ENCODE data around the gene PPP3CA. TPM values are rescaled to one million over a fixed set of nuclear protein-coding genes. Genes with fewer than 3 reads are reported as not detected.

Gene PPP3CA
- total RNA-seq, 1 donor from 2014 or later: 78.8 TPM

DNA sequence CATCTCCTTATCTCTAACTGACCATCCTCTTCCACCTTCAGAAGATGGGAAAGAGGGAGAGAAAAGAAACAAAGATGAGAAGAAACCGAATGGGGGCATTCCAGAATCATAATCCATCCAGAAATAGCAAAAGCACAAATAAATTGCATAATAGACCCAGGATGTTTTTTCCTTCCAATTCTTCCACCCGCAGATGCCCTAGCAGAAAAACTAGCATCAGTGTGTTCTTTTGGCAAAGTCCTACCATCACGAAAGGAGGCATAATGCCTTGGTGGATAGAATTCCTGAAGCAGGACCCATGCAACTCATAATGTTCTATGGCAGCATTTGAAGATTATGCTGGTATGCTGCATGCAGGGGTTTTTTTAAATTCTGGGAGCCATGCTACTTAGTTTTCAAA, 279.2 kb downstream of the PPP3CA start:
- ATAC-seq (ENCODE audit: low read depth) (no peak), DNase-seq (no peak)
- Mint-ChIP-seq H3K27ac (no peak overlapping the region), H3K4me3 (no peak overlapping the region), H3K4me1 (peaks cover 12% of the 10 kb centered on the region), H3K36me3 (ENCODE audit: low read depth) (peaks cover 57% of the 10 kb centered on the region), H3K9me3 (no peaks in the 10 kb centered on the region), H3K27me3 (no peaks in the 10 kb centered on the region)
- ChIA-PET CTCF (no interaction called here), POLR2A (no interaction called here)
- TF ChIP-seq, protein P1, sequence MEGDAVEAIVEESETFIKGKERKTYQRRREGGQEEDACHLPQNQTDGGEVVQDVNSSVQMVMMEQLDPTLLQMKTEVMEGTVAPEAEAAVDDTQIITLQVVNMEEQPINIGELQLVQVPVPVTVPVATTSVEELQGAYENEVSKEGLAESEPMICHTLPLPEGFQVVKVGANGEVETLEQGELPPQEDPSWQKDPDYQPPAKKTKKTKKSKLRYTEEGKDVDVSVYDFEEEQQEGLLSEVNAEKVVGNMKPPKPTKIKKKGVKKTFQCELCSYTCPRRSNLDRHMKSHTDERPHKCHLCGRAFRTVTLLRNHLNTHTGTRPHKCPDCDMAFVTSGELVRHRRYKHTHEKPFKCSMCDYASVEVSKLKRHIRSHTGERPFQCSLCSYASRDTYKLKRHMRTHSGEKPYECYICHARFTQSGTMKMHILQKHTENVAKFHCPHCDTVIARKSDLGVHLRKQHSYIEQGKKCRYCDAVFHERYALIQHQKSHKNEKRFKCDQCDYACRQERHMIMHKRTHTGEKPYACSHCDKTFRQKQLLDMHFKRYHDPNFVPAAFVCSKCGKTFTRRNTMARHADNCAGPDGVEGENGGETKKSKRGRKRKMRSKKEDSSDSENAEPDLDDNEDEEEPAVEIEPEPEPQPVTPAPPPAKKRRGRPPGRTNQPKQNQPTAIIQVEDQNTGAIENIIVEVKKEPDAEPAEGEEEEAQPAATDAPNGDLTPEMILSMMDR (IDR thresholded peaks at IDR 0.05): no peak
- intact Hi-C loops (cut with micrococcal nuclease): no loop called here

DNA sequence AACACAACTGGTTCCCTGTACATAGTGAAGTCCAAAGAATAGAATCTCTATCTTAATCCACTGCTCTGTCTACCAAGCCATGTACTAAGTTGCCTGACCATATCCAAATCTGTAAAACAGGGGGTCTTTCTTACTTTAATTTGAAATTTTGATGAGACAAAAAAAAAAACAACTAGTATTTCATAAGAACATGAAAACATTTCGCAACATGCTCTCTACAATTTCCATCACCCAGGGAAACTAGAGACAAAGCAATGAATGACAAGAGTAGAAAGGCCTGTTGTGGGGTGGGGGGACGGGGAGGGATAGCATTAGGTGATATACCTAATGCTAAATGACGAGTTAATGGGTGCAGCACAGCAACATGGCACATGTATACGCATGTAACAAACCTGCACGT, 279.9 kb downstream of the PPP3CA start:
- TF ChIP-seq, protein P1 (IDR thresholded peaks at IDR 0.05): no peak
- intact Hi-C loops (cut with micrococcal nuclease): no loop called here
- DNase-seq: no peak
- peaks cover 12% of the 10 kb centered on the region for H3K4me1 Mint-ChIP-seq
- no peak overlapping the region for H3K27ac Mint-ChIP-seq
- ChIA-PET POLR2A (no interaction called here), CTCF (no interaction called here)
- H3K9me3 Mint-ChIP-seq: no peaks in the 10 kb centered on the region
- H3K36me3 Mint-ChIP-seq (ENCODE audit: low read depth): peaks cover 61% of the 10 kb centered on the region
- ATAC-seq (ENCODE audit: low read depth): no peak
- H3K4me3 Mint-ChIP-seq: no peak overlapping the region
- H3K27me3 Mint-ChIP-seq: no peaks in the 10 kb centered on the region

DNA sequence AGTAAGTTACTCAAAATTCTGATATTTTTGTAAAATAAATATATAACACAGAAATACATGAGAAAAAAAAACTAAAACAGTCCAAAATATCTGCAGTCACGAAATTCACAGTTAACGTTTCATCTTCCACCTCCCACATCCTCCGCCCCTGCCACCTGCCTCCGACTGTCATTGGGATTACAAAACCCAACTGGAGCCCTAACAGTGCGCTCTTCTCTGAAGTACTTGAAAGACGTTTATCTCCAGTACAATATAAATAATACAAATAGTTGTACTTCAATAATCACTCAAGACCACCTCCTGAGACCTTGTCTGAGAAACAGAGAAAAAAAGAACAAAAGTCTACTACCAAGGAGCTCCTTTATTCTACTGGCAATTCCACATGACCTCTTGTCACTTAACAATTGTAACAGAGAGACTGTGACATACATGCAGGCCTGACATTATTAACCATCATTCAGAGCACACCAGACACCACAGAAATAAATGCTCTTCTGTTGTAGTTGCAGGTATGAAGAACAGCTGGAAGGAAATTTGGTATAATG, 280.6 kb downstream of the PPP3CA start:
- CTCF ChIA-PET: no interaction called here
- Mint-ChIP-seq H3K27me3 (no peaks in the 10 kb centered on the region), H3K36me3 (ENCODE audit: low read depth) (peaks cover 58% of the 10 kb centered on the region), H3K4me1 (peaks cover 12% of the 10 kb centered on the region), H3K4me3 (no peak overlapping the region), H3K9me3 (no peaks in the 10 kb centered on the region), H3K27ac (no peak overlapping the region)
- POLR2A ChIA-PET: no interaction called here
- ATAC-seq (ENCODE audit: low read depth) (no peak), DNase-seq (no peak)
- TF ChIP-seq, protein P1 (IDR thresholded peaks at IDR 0.05): no peak
- intact Hi-C loops (cut with micrococcal nuclease): no loop called here

DNA sequence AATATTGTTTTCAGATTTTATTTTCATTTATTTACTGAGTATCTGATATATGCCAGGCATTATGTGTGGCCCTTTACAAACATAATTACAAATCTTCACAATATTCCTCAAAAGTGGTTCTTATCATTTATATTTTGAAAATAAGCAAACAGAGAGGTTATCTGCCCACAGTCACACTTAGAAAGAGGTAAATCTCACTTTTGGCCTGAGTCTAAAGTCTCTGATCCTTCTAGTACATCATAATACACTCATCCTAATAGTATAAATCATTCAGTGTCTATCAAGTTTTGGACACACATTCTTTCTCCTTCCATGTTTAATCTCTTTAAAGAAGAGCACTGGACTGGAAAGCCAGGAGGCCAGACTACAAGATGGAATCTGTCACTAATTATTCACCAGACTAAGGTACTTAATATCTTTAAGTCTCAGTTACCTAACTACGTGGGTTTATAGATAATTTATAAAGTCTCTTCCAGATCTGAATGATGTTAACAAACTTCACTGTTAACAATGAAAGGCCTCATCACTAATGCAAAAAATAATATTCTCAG, 281.3 kb downstream of the PPP3CA start:
- CTCF ChIA-PET: no interaction called here
- Mint-ChIP-seq H3K4me3 (no peak overlapping the region), H3K4me1 (peaks cover 12% of the 10 kb centered on the region), H3K36me3 (ENCODE audit: low read depth) (peaks cover 54% of the 10 kb centered on the region), H3K9me3 (no peaks in the 10 kb centered on the region), H3K27ac (no peak overlapping the region), H3K27me3 (no peaks in the 10 kb centered on the region)
- ATAC-seq (ENCODE audit: low read depth) (no peak), DNase-seq (no peak)
- POLR2A ChIA-PET: no interaction called here
- TF ChIP-seq, protein P1 (IDR thresholded peaks at IDR 0.05): no peak
- intact Hi-C loops (cut with micrococcal nuclease): loop anchor here (2.0 kb wide), 1 partner anchor 13 kb away; no protein-coding TSS in a partner anchor

DNA sequence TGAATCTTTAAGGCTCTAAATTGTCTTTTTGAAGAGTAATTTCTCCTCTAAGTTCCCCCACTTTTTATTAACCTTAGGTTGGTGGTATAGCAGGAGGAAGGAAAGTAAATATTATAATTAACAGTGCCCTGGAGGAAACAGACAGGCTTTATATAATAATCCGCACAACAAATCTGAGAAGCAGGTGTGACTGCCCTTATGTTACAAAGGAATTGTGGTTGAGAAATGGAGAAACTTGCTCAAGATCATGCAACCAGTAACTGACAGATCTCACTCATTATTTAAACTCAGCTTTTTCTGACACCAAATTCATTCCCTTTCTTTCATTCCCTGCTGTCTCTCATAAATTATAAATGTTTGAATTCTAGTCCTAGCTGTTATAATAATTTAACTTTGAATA, 282.0 kb downstream of the PPP3CA start:
- no peak overlapping the region for H3K27ac Mint-ChIP-seq
- TF ChIP-seq, protein P1 (IDR thresholded peaks at IDR 0.05): no peak
- intact Hi-C loops (cut with micrococcal nuclease): loop anchor here (2.0 kb wide), 1 partner anchor 13 kb away; no protein-coding TSS in a partner anchor
- DNase-seq (no peak), ATAC-seq (ENCODE audit: low read depth) (no peak)
- peaks cover 12% of the 10 kb centered on the region for H3K4me1 Mint-ChIP-seq
- POLR2A ChIA-PET: no interaction called here
- H3K9me3 Mint-ChIP-seq: no peaks in the 10 kb centered on the region
- CTCF ChIA-PET: no interaction called here
- no peaks in the 10 kb centered on the region for H3K27me3 Mint-ChIP-seq
- H3K4me3 Mint-ChIP-seq: no peak overlapping the region
- peaks cover 56% of the 10 kb centered on the region for H3K36me3 Mint-ChIP-seq (ENCODE audit: low read depth)
